Keratinocyte (primary cell): ENCODE results near the gene NNAT. TPM values are rescaled to one million over a fixed set of nuclear protein-coding genes. Genes with fewer than 3 reads are reported as not detected.
A peak's percentile ranks its signal among the peaks of the same experiment; 100 is the strongest.

Experiments used
- DNase-seq: peaks from one replicate; pipeline ENCODE4 v3.0.0-alpha.2; 2011; ENCODE audit warnings: low read depth, missing footprints, low spot score
- FAIRE-seq: peaks from 2 replicates; lab custom pipeline; 2011; peaks lifted over from hg19 to GRCh38; lab: Jason Lieb, UNC
- H2AFZ ChIP-seq: 2 replicates; pipeline ENCODE4 v1.6.0; 2012; ENCODE audit warnings: low read length, control low read depth, inconsistent platforms; ENCODE audit not compliant: control insufficient read depth
- H3K27ac ChIP-seq: 2 replicates; pipeline ENCODE4 v1.5.1; 2011; ENCODE audit warnings: low read length; ENCODE audit not compliant: control insufficient read depth, insufficient read depth
- H3K27me3 ChIP-seq: 3 replicates; pipeline ENCODE4 v1.6.0; 2011; ENCODE audit warnings: low read length; ENCODE audit not compliant: control insufficient read depth, insufficient read depth; ENCODE audit errors: extremely low read depth
- H3K36me3 ChIP-seq, 2 experiments: 2 replicates in 1 of 2; 3 replicates in 1 of 2; pipeline ENCODE4 v1.5.1; 2011; ENCODE audit warnings: low read length in 2 of 2, mild to moderate bottlenecking in 1 of 2; ENCODE audit not compliant: control insufficient read depth in 2 of 2, insufficient read depth in 2 of 2; ENCODE audit errors: extremely low read depth in 1 of 2
- H3K4me1 ChIP-seq: 3 replicates; pipeline ENCODE4 v1.5.1; 2011; ENCODE audit warnings: low read length; ENCODE audit not compliant: control insufficient read depth, insufficient read depth; ENCODE audit errors: extremely low read depth
- H3K4me2 ChIP-seq: 3 replicates; pipeline ENCODE4 v1.6.0; 2011; ENCODE audit warnings: low read depth, low read length; ENCODE audit not compliant: control insufficient read depth, insufficient read depth; ENCODE audit errors: extremely low read depth
- H3K4me3 ChIP-seq, 3 experiments: fragments of 200-600 bp in 1 of 3; sonication (generic) in 1 of 3; 2 replicates in 2 of 3; 3 replicates in 1 of 3; pipeline ENCODE4 v1.5.1; 2011 to 2016; ENCODE audit warnings: low read length in 3 of 3, mild to moderate bottlenecking in 3 of 3, control low read depth in 2 of 3, inconsistent platforms in 1 of 3, low read depth in 1 of 3, mixed read lengths in 1 of 3, mixed run types in 1 of 3, moderate library complexity in 1 of 3; ENCODE audit not compliant: control insufficient read depth in 2 of 3, insufficient read depth in 2 of 3; ENCODE audit errors: extremely low read depth in 1 of 3
- H3K79me2 ChIP-seq: 2 replicates; pipeline ENCODE4 v1.6.0; 2012; ENCODE audit warnings: low read length; ENCODE audit not compliant: control insufficient read depth, insufficient read depth
- H3K9ac ChIP-seq: 3 replicates; pipeline ENCODE4 v1.6.0; 2011; ENCODE audit warnings: low read length; ENCODE audit not compliant: control insufficient read depth, insufficient read depth; ENCODE audit errors: extremely low read depth
- H3K9me1 ChIP-seq: 3 replicates; pipeline ENCODE4 v1.6.0; 2011; ENCODE audit warnings: low read length; ENCODE audit not compliant: control insufficient read depth, insufficient read depth; ENCODE audit errors: extremely low read depth
- H3K9me3 ChIP-seq: 2 replicates; pipeline ENCODE4 v1.5.1; 2012; ENCODE audit warnings: low read depth, low read length; ENCODE audit not compliant: control insufficient read depth
- H4K20me1 ChIP-seq: 3 replicates; pipeline ENCODE4 v1.6.0; 2011; ENCODE audit warnings: low read length; ENCODE audit not compliant: control insufficient read depth, insufficient read depth; ENCODE audit errors: extremely low read depth
- EZH2 ChIP-seq: IDR thresholded peaks from one replicate; pipeline ENCODE4 v1.6.1; 2012; ENCODE audit warnings: inconsistent platforms, mild to moderate bottlenecking, low read length, moderate library complexity
- dilution Hi-C: fragments of 300-500 bp; cut with MboI; formaldehyde crosslinking; loops from one replicate; pipeline ENCODE4 v1.7.0; 2020; ENCODE audit warnings: low sequenced_read_pairs; ENCODE audit not compliant: extremely low pct_ligation_motif_present
- polyA plus RNA-seq, 5 experiments: library from polyadenylated mRNA; depleted of rRNA in 3 of 5; stranded (reverse) in 3 of 5; stranded (forward) in 1 of 5; unstranded in 1 of 5; fragments of >200 nt; gene quantifications; 1 replicate in 1 of 5; 2 replicates in 3 of 5; 3 replicates in 1 of 5; pipeline versions ENCODE4 v1.2.1 to v1.2.3, GENCODE V29; 2011 to 2012; ENCODE audit warnings: missing spikeins in 2 of 5, low read depth in 1 of 5, low replicate concordance in 1 of 5
- TF ChIP-seq, protein P1 (sequence below), 3 experiments: IDR thresholded peaks in 1 of 3; conservative IDR thresholded peaks in 1 of 3; optimal IDR thresholded peaks in 1 of 3; 2 replicates in 2 of 3; 3 replicates in 1 of 3; pipeline versions ENCODE3 to v1.5.1; 2011; ENCODE audit warnings: low read length in 3 of 3, mild to moderate bottlenecking in 3 of 3, moderate library complexity in 2 of 3, control low read depth in 1 of 3, inconsistent platforms in 1 of 3; ENCODE audit not compliant: insufficient read depth in 2 of 3; ENCODE audit errors: extremely low read depth in 1 of 3

The NNAT gene
- polyA plus RNA-seq, 1 donor (not counting 4 experiments of a cell fraction or from before 2014, with no cell fraction given) = 0.79 TPM

DNA sequence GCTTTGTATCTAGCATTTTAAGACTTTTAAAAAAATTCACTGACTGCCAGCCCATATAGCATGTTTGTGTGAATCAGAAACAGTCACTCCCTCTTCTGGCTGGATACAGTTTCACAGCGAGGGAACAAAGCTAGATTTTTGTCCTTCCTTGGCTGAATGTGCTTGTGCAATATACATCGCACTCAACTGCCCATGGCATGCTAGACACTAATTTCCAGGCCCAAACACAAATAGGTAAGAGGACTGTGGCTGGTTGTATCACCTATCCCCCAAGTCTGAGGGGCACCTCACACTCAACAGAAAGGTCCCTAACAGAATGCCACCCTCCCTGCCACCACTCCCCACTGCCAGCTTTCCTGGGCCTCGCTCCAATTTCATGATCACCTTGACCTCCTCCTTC, 22.8 kb downstream of the NNAT start:
- H3K4me3 ChIP-seq = no peak overlapping the region
- H4K20me1 ChIP-seq = no peaks in the 10 kb centered on the region
- H3K27me3 ChIP-seq = peaks cover 7% of the 10 kb centered on the region
- DNase-seq (no peak), FAIRE-seq (peak; percentile 52)
- no peak overlapping the region for H3K4me2 ChIP-seq
- no peaks in the 10 kb centered on the region for H3K4me1 ChIP-seq
- H3K9me3 ChIP-seq = no peaks in the 10 kb centered on the region
- H2AFZ ChIP-seq = no peak overlapping the region
- TF ChIP-seq EZH2 = no peak
- TF ChIP-seq, protein P1, sequence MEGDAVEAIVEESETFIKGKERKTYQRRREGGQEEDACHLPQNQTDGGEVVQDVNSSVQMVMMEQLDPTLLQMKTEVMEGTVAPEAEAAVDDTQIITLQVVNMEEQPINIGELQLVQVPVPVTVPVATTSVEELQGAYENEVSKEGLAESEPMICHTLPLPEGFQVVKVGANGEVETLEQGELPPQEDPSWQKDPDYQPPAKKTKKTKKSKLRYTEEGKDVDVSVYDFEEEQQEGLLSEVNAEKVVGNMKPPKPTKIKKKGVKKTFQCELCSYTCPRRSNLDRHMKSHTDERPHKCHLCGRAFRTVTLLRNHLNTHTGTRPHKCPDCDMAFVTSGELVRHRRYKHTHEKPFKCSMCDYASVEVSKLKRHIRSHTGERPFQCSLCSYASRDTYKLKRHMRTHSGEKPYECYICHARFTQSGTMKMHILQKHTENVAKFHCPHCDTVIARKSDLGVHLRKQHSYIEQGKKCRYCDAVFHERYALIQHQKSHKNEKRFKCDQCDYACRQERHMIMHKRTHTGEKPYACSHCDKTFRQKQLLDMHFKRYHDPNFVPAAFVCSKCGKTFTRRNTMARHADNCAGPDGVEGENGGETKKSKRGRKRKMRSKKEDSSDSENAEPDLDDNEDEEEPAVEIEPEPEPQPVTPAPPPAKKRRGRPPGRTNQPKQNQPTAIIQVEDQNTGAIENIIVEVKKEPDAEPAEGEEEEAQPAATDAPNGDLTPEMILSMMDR (optimal IDR thresholded peaks at IDR 0.05 in 1 of 3, IDR thresholded peaks at IDR 0.05 in 1 of 3, conservative IDR thresholded peaks at IDR 0.05 in 1 of 3; ENCODE audit: extremely low read depth in 1 of 3, insufficient read depth in 2 of 3, low read length in 3 of 3) = peak; percentile 33 to 48 (median 43)
- H3K9ac ChIP-seq = no peak overlapping the region
- H3K36me3 ChIP-seq = no peaks in the 10 kb centered on the region
- H3K27ac ChIP-seq = no peak overlapping the region
- no peaks in the 10 kb centered on the region for H3K79me2 ChIP-seq
- no peaks in the 10 kb centered on the region for H3K9me1 ChIP-seq
- dilution Hi-C loops = no loop called here

DNA sequence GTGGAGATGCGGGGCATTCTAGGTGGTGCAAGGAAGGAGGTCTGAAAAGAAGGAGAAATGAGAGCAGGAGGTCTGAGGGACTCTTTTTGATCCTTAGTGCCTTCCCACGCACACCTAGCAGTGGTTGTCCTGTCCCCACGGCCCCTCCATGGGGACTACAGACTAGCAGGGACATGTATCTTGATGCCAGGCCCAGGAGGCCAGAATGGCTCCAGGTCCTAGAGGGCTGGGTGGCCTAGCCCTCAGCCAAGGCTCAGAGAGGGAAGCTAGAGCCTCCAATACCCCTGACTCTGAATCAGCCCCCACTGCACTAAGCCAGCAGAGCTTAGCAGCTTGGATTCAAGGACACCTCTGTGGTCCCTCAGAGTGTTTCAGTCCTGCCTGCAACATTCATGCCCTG, 23.3 kb downstream of the NNAT start:
- no peak for FAIRE-seq
- Histone ChIP-seq H3K4me3 (no peak overlapping the region), H3K9me3 (no peaks in the 10 kb centered on the region), H3K27ac (no peak overlapping the region), H3K36me3 (no peaks in the 10 kb centered on the region), H3K27me3 (peaks cover 7% of the 10 kb centered on the region), H3K4me2 (no peak overlapping the region), H2AFZ (no peak overlapping the region), H3K9ac (no peak overlapping the region), H4K20me1 (no peaks in the 10 kb centered on the region), H3K4me1 (no peaks in the 10 kb centered on the region), H3K9me1 (no peaks in the 10 kb centered on the region), H3K79me2 (no peaks in the 10 kb centered on the region)
- TF ChIP-seq, protein P1 (optimal IDR thresholded peaks at IDR 0.05 in 1 of 3, IDR thresholded peaks at IDR 0.05 in 1 of 3, conservative IDR thresholded peaks at IDR 0.05 in 1 of 3; ENCODE audit: extremely low read depth in 1 of 3, insufficient read depth in 2 of 3, low read length in 3 of 3) = no peak
- TF ChIP-seq EZH2 = no peak
- DNase-seq = no peak
- dilution Hi-C loops = no loop called here
